Effector memory CD8-positive, alpha-beta T cell (primary cell): ENCODE data around the gene ASB8.
"Not testable (repeated sequence)": the region's sequence is repeated elsewhere in the genome, so short reads cannot be mapped to it uniquely, and the experiment has no call there.

Experiments used
- ATAC-seq: fragments of 150-1000 bp; cut with Tn5 transposase; replicated peaks from 2 replicates; pipeline ENCODE4 v1.10.0; 2021; ENCODE audit warnings: mild to moderate bottlenecking, moderate library complexity
- DNase-seq, 3 experiments: peaks; one replicate each; pipeline ENCODE4 v3.0.0; 2021
- H3K27ac Mint-ChIP-seq, 2 donors: one replicate each; pipeline ENCODE4 v1.8.0; 2022; ENCODE audit warnings: mild to moderate bottlenecking in 2 of 2, mixed read lengths in 2 of 2, moderate library complexity in 2 of 2
- H3K27me3 Mint-ChIP-seq, 2 donors: one replicate each; pipeline ENCODE4 v1.8.0; 2022; ENCODE audit warnings: mixed read lengths in 2 of 2
- H3K36me3 Mint-ChIP-seq: one replicate; pipeline ENCODE4 v1.8.0; 2022; ENCODE audit warnings: mild to moderate bottlenecking, moderate library complexity, mixed read lengths; ENCODE audit not compliant: insufficient read depth
- H3K4me1 Mint-ChIP-seq, 2 donors: one replicate each; pipeline ENCODE4 v1.8.0; 2022; ENCODE audit warnings: low read depth in 2 of 2, mixed read lengths in 2 of 2
- H3K4me3 Mint-ChIP-seq, 2 donors: one replicate each; pipeline ENCODE4 v1.8.0; 2022; ENCODE audit warnings: mild to moderate bottlenecking in 2 of 2, mixed read lengths in 2 of 2, moderate library complexity in 2 of 2
- H3K9me3 Mint-ChIP-seq, 2 donors: one replicate each; pipeline ENCODE4 v1.8.0; 2022; ENCODE audit warnings: mixed read lengths in 2 of 2

Gene ASB8

DNA sequence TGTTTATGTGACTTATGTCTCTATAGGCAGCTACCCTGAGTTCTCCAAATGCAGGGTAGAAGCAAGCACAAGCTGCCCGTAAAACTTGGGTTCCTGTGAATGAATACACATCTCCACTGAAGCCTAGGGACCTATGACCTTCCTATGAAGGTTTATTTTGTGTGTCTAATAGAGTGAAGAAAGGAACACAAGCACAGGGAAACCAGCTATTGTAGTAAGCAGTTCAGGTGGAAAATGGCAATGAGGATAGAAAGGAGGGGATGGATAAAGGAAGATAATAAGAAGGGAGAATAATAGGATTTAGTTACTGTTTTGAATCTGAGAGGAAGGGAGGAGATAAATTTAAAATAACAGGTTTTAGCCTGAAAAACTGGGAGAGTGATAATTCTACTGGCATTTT lies 35.8 kb downstream of the ASB8 start:
- no peak overlapping the region for H3K27ac Mint-ChIP-seq
- no peak for ATAC-seq
- H3K36me3 Mint-ChIP-seq: peaks cover 2% of the 10 kb centered on the region
- peaks cover under 1 to 20% of the 10 kb centered on the region in 2 donors for H3K27me3 Mint-ChIP-seq
- H3K4me1 Mint-ChIP-seq: peaks cover 13 to 14% of the 10 kb centered on the region in 2 donors
- no peaks in the 10 kb centered on the region for H3K9me3 Mint-ChIP-seq
- no peak overlapping the region for H3K4me3 Mint-ChIP-seq
- no peak for DNase-seq

DNA sequence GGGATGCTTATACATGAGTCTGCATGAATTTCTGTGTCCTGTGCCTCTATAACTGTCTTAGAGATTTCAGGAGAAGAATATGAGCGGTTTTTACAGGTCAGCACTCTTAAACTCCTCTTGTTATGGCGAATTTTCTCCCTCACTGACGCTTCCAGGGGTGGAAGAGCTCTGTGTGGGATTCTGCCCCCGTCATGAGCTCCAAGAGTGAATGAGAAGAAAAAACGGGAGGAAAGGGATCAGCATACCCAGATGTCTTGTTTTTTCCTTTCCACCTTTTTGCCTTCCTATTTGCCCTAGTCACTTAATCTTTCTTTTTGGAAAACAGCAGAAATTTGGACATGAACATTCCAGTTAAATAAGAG lies 37.5 kb downstream of the ASB8 start:
- H3K36me3 Mint-ChIP-seq: no peaks in the 10 kb centered on the region
- no peak for ATAC-seq
- no peak overlapping the region for H3K27ac Mint-ChIP-seq
- no peak for DNase-seq
- H3K27me3 Mint-ChIP-seq: peaks cover 18 to 34% of the 10 kb centered on the region in 2 donors
- peaks cover 13 to 14% of the 10 kb centered on the region in 2 donors for H3K4me1 Mint-ChIP-seq
- H3K9me3 Mint-ChIP-seq: no peaks in the 10 kb centered on the region
- H3K4me3 Mint-ChIP-seq: peak overlapping the region; percentile 92 to 97

DNA sequence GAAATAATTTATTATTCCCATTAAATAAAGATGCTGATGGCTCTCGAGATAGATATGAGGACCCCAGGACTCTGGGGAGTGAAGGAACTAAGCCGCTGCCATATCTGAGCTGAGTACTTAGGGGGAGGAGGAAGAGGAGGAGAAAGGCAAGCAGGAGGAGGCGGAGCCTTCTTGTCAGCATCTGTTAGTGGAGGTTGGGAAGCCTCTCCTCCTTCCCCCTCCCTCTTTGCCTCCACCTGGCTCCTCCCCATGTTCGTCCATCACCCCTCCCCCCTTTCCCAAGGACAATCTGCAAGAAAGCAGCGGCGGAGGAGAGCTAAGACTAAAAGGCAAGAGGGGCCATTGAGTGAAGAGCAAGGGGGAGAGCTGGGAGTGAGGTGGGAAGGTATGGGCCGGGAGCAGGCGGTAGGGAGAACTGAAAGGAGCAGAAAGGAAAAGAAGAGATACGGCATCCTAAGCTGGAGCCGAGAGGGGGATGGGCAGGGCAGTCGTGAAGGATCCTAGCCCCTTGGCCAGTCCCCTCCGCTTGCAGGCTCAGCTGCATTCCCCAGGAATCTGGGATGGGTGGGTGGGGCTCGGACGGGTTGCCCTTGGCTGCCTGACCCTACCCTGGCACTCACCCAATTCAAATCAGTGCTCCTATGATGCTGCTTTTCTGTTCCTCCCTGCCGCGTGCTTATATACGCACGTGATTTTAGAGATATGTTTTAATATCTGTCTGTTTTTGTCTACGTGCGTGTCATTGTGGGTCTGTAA lies 38.1 kb downstream of the ASB8 start, which contains the start of gene PFKM:
TSS of gene PFKM (plus strand) at position 287 of the 756 bp plus-strand sequence. CDS start 3,411 bp downstream, outside the sequence.
- Mint-ChIP-seq H3K27me3 (peaks cover 24 to 40% of the 10 kb centered on the region in 2 donors), H3K4me3 (peak within 1 kb of the TSS; percentile 92 to 97), H3K9me3 (no peaks in the 10 kb centered on the region), H3K4me1 (peaks cover 13 to 14% of the 10 kb centered on the region in 2 donors), H3K27ac (peak within 1 kb of the TSS; percentile 76 to 92), H3K36me3 (no peaks in the 10 kb centered on the region)
- DNase-seq: peak; percentile 23 to 40 (median 35)
- ATAC-seq: peak; percentile 97

- ATAC-seq (no peak), DNase-seq (no peak)
- Mint-ChIP-seq H3K27ac (peak overlapping the region; percentile 76 to 92), H3K4me1 (peaks cover 13 to 14% of the 10 kb centered on the region in 2 donors), H3K4me3 (peak overlapping the region; percentile 92 to 97), H3K27me3 (peaks cover 28 to 47% of the 10 kb centered on the region in 2 donors), H3K9me3 (no peaks in the 10 kb centered on the region), H3K36me3 (no peaks in the 10 kb centered on the region)
Observed at GRCh38 chr12:48118284-48118871, 38.9 kb downstream of the ASB8 start.

GRCh38 chr12:48115957-48116356 lies 41.4 kb downstream of the ASB8 start:
- H3K36me3 Mint-ChIP-seq: no peaks in the 10 kb centered on the region
- no peaks in the 10 kb centered on the region for H3K9me3 Mint-ChIP-seq
- no peak overlapping the region for H3K27ac Mint-ChIP-seq
- peaks cover 28 to 47% of the 10 kb centered on the region in 2 donors for H3K27me3 Mint-ChIP-seq
- no peak for ATAC-seq
- DNase-seq: no peak
- no peak overlapping the region for H3K4me3 Mint-ChIP-seq
- peaks cover 13 to 14% of the 10 kb centered on the region in 2 donors for H3K4me1 Mint-ChIP-seq

GRCh38 chr12:48111312-48111693 lies 46.0 kb downstream of the ASB8 start:
- not testable (repeated sequence) for H3K4me3 Mint-ChIP-seq, H3K9me3 Mint-ChIP-seq, ATAC-seq, H3K27ac Mint-ChIP-seq, H3K36me3 Mint-ChIP-seq, DNase-seq
- peaks cover 8 to 16% of the 10 kb centered on the region in 2 donors for H3K4me1 Mint-ChIP-seq
- H3K27me3 Mint-ChIP-seq: peaks cover 24 to 26% of the 10 kb centered on the region in 2 donors

DNA sequence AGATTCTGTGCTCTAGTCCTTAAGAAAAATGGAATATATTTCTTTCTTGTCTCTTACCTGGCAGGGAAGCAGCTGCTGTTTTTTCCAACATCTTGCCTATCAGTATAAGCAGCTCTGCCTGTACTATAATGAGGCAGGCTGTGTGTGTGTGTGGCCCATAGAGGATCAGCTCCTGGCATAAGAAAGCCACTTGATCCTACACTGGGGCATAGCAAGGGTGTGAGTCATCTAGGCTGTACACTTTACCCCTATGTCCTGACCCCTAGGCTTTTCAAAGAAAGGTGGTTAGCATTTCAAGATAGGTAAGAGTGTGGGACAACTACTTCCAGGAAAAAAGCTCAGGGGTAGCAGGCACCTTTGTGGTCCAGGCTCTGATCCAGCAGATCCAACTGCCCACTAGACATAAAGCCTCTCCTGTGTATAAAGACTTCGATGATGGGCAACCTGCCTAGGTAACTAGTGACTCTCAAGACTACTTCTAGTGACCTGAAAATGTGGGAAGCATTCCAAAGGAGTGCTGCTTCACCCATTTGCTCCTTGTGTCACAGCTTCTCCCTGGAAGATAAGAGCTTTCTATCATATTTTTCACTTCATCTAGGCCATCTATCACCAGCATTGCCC lies 46.5 kb downstream of the ASB8 start:
- Mint-ChIP-seq H3K36me3 (peaks cover 5% of the 10 kb centered on the region), H3K4me3 (no peak overlapping the region), H3K4me1 (peaks cover 10 to 16% of the 10 kb centered on the region in 2 donors), H3K27ac (no peak overlapping the region), H3K9me3 (no peaks in the 10 kb centered on the region), H3K27me3 (peaks cover 19 to 21% of the 10 kb centered on the region in 2 donors)
- no peak for DNase-seq
- ATAC-seq: no peak

DNA sequence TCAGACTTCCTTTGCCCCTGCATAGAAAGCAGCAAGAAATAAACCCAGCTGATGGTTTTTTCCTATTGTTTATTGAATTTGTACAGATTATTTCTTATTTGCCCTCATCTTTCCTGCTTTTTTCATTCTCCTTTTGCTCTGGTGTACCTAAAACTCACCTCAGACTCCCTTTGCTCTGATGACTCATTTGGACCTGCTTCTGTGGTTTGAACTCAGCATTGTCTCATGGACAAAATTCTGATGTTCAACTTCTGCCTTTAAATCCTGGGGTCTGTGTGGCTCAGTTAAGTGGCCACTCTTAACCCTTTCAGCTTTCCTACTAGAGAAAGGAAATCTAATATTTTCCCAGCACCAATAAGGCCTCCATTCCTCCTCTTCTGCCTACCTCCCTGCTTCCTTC lies 47.9 kb downstream of the ASB8 start:
- no peak overlapping the region for H3K4me3 Mint-ChIP-seq
- peaks cover 11% of the 10 kb centered on the region for H3K36me3 Mint-ChIP-seq
- H3K9me3 Mint-ChIP-seq: no peaks in the 10 kb centered on the region
- ATAC-seq (no peak), DNase-seq (no peak)
- peak overlapping the region in 1 of 2 donors; percentile 9 for H3K27ac Mint-ChIP-seq
- H3K27me3 Mint-ChIP-seq: peaks cover 6 to 9% of the 10 kb centered on the region in 2 donors
- peaks cover 18 to 26% of the 10 kb centered on the region in 2 donors for H3K4me1 Mint-ChIP-seq

GRCh38 chr12:48106681-48107613 lies 50.4 kb downstream of the ASB8 start:
- Mint-ChIP-seq H3K36me3 (peaks cover 11% of the 10 kb centered on the region), H3K27me3 (no peaks in the 10 kb centered on the region), H3K27ac (peak overlapping the region; percentile 98 to 99), H3K9me3 (no peaks in the 10 kb centered on the region), H3K4me3 (peak overlapping the region; percentile 84 to 91), H3K4me1 (peaks cover 24 to 36% of the 10 kb centered on the region in 2 donors)
- DNase-seq (no peak), ATAC-seq (no peak)

DNA sequence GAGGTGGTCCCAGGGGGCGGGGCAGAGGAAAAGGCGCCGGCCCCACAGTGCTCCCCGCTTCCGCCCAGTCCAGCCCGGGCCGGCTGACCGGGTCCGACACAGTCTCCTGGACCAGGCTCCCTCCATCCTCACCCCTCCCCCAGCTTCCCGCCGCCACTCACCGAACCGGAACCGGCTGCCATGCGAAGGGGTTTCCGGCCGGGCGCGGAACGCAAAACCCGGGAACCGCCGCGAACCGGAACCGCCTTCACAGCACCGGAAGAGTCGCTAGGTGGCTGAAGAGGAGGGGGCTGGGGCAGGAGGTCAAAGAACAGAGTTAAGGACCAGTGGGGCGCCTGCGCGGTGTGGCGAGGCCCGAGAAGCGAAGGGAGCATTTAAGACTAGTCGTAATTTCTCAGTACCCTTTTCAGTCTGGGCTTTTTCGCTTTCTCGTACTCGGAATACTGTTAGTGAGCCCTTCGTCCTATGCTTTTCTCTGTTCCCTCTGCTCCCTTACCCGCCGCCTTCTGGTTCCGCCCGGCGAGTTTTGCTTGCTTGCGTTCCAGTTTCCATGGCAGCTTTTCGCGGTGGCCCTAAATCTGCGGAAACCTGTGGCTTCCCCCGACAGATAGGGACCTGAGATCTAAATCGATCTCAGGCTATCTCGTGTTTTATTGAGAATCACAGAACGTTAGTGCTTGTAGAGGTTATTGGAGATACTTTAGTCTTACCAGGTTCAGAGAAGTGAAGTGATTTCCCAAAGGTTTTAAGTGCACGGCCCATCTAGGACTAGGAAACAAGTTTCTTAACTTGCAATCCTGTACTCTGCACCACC lies 51.2 kb downstream of the ASB8 start, which contains the start of gene SENP1:
TSS of gene SENP1 (minus strand) at position 213 of the 814 bp plus-strand sequence. CDS start 4,607 bp downstream, outside the sequence.
- H3K9me3 Mint-ChIP-seq: no peaks in the 10 kb centered on the region

DNA sequence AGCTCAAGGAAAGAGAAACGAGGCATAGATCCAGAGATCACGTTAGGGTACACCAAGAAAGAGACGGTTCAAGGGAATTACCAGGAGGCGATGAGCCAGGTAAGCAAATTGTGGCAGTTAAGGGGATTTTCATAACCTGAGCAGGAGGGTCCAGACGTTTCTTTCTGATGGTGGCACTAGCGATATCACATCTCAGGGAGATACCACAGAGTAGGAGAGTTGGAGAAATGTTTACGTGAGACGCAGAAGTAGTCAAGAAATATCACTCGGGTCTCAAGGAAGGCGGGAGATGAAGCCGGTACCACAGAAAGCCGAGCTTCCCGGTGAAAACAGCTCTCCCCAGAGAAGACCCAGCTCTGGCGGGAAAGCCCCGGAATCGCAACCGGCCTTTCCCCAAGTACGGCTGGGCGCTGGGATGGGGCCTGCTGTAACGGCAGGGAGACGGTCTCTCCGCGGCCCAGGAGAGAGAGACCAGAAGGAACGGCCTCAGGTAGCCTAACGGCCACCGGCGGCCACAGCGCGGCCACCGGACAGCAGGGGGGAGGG lies 51.9 kb downstream of the ASB8 start:
- DNase-seq (peak; percentile 54 to 57 (median 56)), ATAC-seq (peak; percentile 55)
- Mint-ChIP-seq H3K36me3 (peaks cover 14% of the 10 kb centered on the region), H3K27me3 (no peaks in the 10 kb centered on the region), H3K4me1 (peaks cover 24 to 42% of the 10 kb centered on the region in 2 donors), H3K4me3 (peak overlapping the region; percentile 84 to 91), H3K27ac (peak overlapping the region; percentile 98 to 99), H3K9me3 (no peaks in the 10 kb centered on the region)

More for the DNA sequence above, 51.2 kb downstream of the ASB8 start, which contains the start of gene SENP1:
- peak within 1 kb of the TSS; percentile 98 to 99 for H3K27ac Mint-ChIP-seq
- no peaks in the 10 kb centered on the region for H3K27me3 Mint-ChIP-seq
- peak within 1 kb of the TSS; percentile 84 to 91 for H3K4me3 Mint-ChIP-seq
- peaks cover 24 to 42% of the 10 kb centered on the region in 2 donors for H3K4me1 Mint-ChIP-seq
- DNase-seq: peak; percentile 87 to 92 (median 88)
- peaks cover 11% of the 10 kb centered on the region for H3K36me3 Mint-ChIP-seq
- peak; percentile 79 for ATAC-seq

- H3K4me1 Mint-ChIP-seq: peaks cover 24 to 44% of the 10 kb centered on the region in 2 donors
- no peaks in the 10 kb centered on the region for H3K9me3 Mint-ChIP-seq
- H3K4me3 Mint-ChIP-seq: peak overlapping the region; percentile 84 to 91
- peak overlapping the region; percentile 98 to 99 for H3K27ac Mint-ChIP-seq
- no peaks in the 10 kb centered on the region for H3K27me3 Mint-ChIP-seq
- H3K36me3 Mint-ChIP-seq: peaks cover 14% of the 10 kb centered on the region
- no peak for ATAC-seq
- no peak for DNase-seq
Observed at GRCh38 chr12:48104531-48104930, 52.8 kb downstream of the ASB8 start.
